Omental fat pad (tissue), 4 donors: ENCODE data around the gene CRAT. TPM values are rescaled to one million over a fixed set of nuclear protein-coding genes. Genes with fewer than 3 reads are reported as not detected.

ENCODE experiments used
- ATAC-seq: fragments of 150-250 bp; one replicate; pipeline ENCODE4 v1.9.1; 2016; ENCODE audit warnings: mild to moderate bottlenecking, moderate library complexity; ENCODE audit not compliant: low FRiP score
- DNase-seq: peaks from one replicate; pipeline ENCODE4 v3.0.0-alpha.2; 2019; ENCODE audit warnings: low spot score
- CTCF ChIP-seq, 3 donors: fragments of 450-650 bp; IDR thresholded peaks; one replicate each; pipeline ENCODE4 v1.5.1; 2016 to 2017; ENCODE audit warnings: antibody characterized with exemption in 3 of 3, mild to moderate bottlenecking in 3 of 3, moderate library complexity in 2 of 3
- total RNA-seq, 4 donors: library from RNA; depleted of rRNA; stranded (reverse); fragments of >200 nt; gene quantifications; one replicate each; pipeline ENCODE4 v1.1.0, GENCODE V29; 2016

Gene CRAT
- total RNA-seq, 4 donors from 2014 or later: 47.3 to 107 (median 59.5) TPM

GRCh38 chr9:129149442-129149841, 38.8 kb upstream of the CRAT start:
- TF ChIP-seq CTCF (IDR thresholded peaks at IDR 0.05): no peak
- DNase-seq (no peak), ATAC-seq (no peak)

GRCh38 chr9:129148463-129149204, 38.0 kb upstream of the CRAT start:
- ATAC-seq (no peak), DNase-seq (no peak)
- TF ChIP-seq CTCF (IDR thresholded peaks at IDR 0.05): no peak

- ATAC-seq: peak; percentile 19
- TF ChIP-seq CTCF (IDR thresholded peaks at IDR 0.05): no peak
- DNase-seq: no peak
Observed at GRCh38 chr9:129146441-129146941, 35.9 kb upstream of the CRAT start.

- DNase-seq (no peak), ATAC-seq (peak; percentile 33)
- TF ChIP-seq CTCF (IDR thresholded peaks at IDR 0.05): no peak
Observed at GRCh38 chr9:129145841-129146292, 35.3 kb upstream of the CRAT start.

- no peak for ATAC-seq
- TF ChIP-seq CTCF (IDR thresholded peaks at IDR 0.05): no peak
- DNase-seq: no peak
Observed at GRCh38 chr9:129145316-129145715, 34.7 kb upstream of the CRAT start.

- TF ChIP-seq CTCF (IDR thresholded peaks at IDR 0.05): no peak
- ATAC-seq: peak; percentile 34
- no peak for DNase-seq
Observed at GRCh38 chr9:129143031-129143927, 32.7 kb upstream of the CRAT start.
